Fibroblast of skin of left quadriceps (primary cell): ENCODE data around the gene PIK3C2B.
"Not testable (repeated sequence)": the region's sequence is repeated elsewhere in the genome, so short reads cannot be mapped to it uniquely, and the experiment has no call there.

Experiments used
- DNase-seq, 2 experiments: peaks; one replicate each; pipeline ENCODE4 v3.0.0-alpha.2; 2013; ENCODE audit warnings: low read depth in 2 of 2

PIK3C2B gene, protein sequence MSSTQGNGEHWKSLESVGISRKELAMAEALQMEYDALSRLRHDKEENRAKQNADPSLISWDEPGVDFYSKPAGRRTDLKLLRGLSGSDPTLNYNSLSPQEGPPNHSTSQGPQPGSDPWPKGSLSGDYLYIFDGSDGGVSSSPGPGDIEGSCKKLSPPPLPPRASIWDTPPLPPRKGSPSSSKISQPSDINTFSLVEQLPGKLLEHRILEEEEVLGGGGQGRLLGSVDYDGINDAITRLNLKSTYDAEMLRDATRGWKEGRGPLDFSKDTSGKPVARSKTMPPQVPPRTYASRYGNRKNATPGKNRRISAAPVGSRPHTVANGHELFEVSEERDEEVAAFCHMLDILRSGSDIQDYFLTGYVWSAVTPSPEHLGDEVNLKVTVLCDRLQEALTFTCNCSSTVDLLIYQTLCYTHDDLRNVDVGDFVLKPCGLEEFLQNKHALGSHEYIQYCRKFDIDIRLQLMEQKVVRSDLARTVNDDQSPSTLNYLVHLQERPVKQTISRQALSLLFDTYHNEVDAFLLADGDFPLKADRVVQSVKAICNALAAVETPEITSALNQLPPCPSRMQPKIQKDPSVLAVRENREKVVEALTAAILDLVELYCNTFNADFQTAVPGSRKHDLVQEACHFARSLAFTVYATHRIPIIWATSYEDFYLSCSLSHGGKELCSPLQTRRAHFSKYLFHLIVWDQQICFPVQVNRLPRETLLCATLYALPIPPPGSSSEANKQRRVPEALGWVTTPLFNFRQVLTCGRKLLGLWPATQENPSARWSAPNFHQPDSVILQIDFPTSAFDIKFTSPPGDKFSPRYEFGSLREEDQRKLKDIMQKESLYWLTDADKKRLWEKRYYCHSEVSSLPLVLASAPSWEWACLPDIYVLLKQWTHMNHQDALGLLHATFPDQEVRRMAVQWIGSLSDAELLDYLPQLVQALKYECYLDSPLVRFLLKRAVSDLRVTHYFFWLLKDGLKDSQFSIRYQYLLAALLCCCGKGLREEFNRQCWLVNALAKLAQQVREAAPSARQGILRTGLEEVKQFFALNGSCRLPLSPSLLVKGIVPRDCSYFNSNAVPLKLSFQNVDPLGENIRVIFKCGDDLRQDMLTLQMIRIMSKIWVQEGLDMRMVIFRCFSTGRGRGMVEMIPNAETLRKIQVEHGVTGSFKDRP (N-terminal part only)

DNA sequence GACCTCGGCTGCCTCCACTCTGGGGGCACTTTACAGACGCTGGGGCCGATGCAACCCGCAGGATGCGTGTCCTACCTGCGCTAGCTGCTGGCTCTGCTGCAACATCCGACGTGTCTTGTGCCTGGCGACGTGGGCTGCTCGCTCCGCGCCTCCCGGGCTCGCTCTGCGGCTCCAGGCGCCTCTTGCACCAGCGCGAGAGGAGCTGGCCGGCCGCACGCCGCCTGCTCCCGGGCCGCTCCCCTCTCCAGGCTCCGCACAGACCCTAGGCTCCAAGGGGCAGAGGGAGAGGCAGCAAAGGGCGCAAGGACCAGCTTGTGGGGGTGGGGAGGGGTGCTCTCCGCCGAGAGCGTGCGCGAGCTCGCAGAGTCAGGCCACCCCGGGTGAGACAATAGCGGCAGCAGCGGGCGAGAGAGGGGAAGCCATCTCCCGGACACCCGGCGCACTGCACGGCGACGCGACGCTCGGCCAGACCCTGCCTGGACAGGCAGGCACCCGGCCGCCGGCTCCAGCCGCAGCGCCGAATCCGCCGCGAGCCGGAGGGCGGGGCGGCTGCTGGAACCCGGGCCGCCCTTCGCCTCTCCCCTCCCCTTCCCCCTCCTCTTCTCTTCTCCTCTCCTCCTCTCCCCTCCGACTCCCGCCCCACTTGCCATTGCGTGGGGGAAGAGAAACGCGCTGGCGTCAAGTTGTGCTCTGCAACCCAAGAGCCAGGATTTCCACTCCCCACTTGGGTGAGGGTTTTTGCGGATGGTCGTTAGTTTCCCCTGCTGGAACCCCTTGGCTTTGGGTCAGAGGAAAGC is at the start of gene PIK3C2B:
PIK3C2B (minus strand) TSS at position 525 of the 797 bp plus-strand sequence. CDS start 25,003 bp downstream, outside the sequence.
- DNase-seq, result peak in 1 of 2 experiments; percentile 31

DNA sequence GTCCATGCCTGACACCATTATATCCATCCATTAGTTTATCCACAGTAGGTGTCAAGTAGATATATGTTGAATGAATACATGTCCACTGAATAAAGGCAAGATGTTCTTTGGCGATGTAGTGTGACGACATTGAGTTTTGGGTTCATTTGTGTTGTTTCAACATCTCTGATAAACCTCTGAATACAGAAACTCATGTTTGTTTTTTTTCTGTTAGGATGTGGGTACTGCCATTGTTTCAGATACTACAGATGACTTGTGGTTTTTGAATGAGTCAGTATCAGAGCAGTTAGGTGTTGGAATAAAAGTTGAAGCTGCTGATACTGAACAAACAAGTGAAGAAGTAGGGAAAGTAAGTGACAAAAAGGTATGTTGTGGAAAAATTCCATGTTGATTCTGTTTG is 49.7 kb upstream of the PIK3C2B start:
- DNase-seq, result no peak

DNA sequence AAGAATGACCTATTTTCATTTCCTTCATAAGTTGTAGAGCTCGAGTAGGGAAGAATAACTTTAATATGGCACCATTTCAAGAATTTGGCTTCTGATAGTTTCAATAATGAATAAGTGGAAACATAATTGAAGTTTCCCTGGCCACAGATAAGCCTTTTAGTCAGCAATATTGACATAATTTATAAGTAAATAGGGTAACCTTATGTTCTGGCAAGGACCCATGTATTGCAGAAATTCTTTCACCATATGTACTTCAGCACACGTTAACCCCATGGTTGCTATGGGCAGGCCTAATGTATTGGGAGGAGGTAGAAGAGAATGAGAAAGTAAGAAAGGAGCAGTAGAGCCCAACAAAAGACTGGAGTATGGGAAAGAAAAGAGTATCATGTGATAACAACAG is 47.0 kb upstream of the PIK3C2B start:
- no peak for DNase-seq

DNA sequence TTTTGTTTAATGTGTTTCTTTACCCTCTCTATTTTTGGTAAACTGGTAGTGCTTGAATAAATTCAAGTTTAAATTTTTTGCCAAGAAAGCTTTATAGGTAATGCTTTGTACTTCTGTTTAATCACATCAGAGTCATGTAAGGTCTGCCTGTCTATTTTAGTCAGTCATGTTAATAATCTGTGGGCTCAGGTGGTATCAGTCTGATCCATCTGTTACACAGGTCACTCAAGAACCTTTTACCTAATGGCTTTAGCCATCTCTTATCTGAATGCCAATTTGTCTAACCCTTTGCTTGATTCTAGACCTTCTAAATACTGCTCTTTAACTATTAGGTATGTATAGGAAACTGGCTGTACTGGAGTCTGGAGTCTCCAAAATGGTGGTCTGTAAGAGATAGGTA is 38.2 kb upstream of the PIK3C2B start:
- no peak for DNase-seq

DNA sequence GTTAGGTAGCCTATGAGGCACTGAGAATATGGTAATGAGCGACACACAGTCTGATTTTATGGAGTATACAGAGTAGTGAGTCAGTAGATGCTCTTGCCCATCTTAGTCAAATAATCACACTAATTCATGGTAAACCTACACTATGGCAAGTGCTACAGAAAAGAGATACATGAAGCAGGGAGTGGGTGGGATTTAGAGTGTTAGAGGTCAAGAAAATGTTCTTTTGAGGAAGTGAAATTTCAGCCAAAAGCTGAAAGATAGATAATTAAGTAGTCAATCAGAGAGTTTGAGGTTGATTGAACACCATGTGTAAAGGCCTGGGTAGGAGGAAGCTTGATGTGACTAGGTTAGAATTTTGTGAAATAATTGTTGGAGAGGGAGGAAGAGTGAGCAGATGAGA is 36.3 kb upstream of the PIK3C2B start:
- no peak for DNase-seq

DNA sequence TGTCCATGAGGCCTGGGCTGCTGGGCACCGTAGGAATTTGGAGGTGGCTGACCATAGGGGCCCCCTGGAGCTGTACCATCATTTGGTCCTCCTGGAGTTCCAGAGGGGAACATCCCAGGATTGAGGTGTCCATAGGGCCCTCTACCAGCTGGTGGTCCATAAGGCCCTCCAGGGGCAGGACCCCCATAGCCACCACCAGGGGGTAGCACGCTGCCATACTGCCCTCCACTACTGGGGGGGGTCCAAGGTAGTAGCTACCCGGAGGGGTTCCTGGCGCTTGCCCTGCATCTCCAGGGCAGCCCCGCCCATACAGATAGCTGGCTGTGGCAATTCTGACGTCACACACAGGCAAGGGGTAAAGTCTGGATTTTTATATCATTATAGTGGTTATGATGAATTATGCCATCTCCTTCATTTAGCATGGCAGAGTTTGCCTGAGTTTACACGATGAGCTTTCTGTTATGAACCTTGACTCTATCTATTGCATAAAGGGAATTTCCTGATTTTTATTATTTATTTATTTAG is 34.8 kb upstream of the PIK3C2B start:
- no peak for DNase-seq

DNA sequence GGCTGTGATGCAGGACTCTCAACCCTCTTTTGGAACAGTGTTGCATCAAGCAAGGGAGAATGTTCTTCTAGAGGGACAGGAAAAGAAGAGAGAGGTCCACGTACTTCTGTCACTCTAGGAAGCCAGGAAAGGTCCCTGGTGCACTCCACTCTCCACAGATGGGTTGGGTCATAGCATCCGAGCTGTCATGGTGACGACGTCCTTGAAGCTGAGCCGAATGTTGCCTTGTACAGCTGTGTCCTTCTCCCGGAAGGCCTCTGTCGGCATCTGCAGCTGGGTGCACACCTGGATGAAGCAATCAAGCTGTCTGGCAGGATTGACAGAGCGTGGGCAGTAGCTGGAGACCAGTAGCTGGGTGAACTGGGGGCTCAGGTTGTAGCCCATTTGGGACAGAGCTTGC is 34.1 kb upstream of the PIK3C2B start:
- no peak for DNase-seq

DNA sequence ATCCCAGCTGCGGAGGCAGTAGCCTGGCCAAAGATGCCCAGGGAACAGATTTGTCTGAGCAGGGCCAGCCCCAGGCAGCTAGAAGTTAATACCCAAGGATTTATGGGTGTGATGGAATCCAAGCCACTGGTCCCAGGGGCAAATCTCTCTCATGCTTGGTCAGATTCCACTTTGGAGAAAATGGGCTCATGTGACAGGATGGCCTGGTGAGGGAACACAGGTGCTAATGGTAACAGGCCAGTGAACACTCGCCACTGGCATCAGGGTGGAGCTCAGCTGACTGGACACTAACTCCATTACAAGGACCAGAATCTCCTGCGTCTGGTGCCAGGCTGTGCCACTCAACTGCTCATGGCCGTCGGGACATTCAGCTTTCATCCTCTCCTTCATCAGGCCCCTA is 33.6 kb upstream of the PIK3C2B start:
- DNase-seq, result no peak

DNA sequence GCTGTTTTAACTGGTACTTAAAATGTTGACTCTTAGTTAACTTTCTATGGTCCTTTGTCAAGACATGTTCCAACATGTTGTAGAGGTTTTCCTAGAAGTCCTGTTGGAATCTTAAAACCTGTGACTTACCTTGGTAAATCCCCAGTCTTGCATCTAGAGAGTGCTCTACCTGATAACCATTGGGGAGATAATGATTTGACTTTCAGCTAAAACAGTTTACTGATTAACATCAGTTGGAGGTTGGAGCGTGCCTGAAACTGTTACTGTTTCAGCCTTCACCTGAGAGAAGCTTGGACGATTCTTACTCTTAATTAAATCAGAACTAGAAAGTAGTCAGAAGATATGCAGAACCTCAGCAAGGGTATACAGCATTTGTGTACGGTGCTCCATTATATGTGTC is 30.4 kb upstream of the PIK3C2B start:
- DNase-seq, result no peak

DNA sequence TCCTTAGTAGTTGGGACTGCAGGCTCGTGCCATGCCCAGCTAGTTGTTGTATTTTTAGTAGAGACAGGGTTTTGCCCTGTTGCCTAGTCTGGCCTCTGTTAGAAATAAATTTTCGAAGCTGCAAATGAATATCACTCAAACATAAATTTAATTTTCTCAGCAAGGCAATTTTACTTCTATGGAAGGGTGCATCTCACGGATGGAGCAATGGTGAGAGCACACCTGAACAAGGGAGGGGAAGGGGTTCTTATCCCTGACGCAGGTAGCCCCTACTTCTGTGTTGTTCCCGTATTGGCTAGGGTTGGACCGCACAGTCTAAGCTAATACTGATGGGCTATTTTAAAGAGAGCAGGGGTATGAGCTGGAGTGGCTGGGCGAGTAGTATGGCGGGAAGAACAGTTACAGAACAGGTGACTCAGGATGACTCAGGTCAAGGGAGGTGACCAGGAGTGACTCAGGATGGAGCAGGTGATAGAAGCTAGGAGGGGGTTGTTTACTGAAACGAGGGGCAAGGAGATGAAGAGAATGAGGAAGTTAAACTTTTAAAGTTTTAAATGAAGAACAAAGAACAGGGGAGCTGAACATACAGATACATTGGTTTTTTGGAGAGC is 29.1 kb upstream of the PIK3C2B start:
- no peak for DNase-seq

DNA sequence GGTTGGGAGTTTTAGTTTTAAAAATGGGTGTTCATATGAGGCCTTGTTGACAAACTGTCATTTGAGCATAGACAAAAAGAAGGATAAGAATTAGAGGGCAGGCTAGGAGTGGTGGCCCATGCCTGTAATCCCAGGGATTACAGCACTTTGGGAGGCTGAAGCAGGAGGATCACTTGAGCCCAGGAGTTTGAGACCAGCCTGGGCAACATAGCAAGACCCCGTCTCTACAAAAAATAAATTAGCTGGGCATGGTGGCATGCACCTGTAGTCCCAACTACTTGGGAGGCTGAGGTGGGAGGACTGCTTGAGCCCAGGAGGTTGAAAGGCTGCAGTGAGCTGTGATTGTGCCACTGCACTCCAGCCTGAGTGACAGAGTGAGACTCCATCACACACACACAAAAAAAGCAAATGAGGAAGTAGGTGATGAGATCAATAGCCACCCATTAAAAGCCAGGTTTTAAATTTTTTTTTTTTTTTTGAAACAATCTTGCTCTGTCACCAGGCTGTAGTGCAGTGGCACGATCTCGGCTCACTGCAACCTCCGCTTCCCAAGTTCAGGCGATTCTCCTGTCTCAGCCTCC is 27.4 kb upstream of the PIK3C2B start:
- DNase-seq, result not testable (repeated sequence)

DNA sequence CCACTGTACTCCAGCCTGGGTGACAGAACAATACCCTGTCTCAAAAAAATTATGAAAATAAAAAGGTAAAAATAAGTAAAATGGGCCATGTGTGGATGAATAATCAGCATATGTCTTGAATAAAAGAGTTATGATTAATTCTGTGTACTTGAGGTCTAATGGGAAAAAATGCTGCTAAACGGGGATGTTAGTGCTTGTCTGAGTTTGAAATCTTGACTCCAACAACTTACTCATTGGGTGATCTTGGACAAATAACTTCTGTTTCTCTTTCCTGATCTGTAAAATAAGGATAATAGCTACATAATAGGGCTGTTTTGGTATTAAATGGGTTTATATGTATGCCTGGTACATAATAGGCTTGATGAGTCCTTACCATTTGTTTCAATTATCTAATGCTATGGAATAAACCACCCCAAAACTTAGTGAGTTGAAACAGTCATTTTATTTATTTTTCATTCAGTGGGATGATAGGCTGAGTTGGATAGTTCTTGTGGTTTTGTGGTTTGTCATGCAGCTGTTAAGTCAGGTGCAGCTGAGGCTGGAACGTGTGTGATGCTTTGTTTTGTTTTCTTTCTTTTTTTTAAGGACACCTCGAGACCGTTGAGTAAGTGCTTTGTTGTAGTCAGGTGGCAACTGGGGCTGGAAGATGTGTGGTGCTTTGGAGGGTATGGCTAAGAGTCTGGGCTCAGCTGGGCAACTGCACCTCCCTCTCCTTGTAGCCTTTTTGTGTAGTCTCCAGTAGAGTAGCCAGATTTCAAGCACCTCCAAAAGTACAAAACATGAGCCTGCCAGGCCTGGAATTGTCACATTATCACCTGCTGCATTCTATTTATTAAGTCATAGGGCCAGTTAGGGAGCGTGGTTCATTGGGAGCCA is 26.5 kb upstream of the PIK3C2B start:
- DNase-seq, result no peak

DNA sequence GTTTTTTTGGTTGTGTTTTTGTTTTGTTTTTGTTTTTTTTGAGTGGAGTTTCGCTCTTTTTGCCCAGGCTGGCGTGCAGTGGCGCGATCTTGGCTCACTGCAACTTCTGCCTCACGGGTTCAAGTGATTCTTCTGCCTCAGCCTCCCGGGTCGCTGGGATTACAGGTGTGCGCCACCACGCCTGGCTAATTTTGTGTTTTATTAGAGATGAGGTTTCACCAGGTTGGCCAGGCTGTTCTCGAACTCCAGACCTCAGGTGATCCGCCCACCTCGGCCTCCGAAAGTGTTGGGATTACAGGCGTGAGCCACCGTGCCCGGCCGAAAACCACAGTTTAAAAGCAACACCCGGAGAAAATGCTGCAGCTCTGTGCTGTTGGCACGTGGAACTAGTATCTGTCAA is 22.8 kb upstream of the PIK3C2B start:
- DNase-seq, result not testable (repeated sequence)

DNA sequence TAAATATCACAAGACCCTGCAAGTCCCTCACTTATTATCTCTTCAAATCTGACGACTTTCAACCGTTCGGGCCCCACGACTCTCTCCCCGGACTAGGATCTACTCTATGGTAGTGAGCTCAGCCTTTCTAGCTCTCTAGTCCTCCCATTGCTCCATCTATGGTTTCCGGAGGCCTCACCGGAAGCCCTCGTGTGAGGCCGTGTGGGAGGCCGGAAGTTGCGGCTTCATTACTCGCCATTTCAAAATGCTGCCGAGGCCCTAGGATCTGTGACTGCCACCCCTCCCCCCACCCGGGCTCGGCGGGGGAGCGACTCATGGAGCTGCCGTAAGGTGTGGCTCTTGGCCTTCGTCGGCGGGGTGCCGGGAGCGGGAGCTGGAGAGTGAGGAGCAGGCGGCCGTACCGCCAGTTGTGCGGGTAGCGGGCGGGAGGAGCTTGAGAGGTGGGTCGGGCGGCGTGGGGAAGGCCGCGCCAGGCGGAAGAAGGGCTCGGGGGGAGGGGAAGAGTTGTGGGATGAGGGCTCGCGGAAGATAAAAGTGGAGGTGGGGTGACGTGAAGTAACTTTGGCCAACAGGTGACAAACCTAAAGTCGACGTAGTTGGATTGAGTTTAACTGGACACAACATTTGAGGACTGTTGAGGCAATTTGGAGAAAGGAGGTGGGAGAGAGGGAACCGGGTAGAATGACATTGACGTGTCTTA is 21.7 kb upstream of the PIK3C2B start, which contains the start of gene MDM4:
MDM4 (plus strand) TSS at position 227 of the 700 bp plus-strand sequence. CDS start 9,113 bp downstream, outside the sequence.
- peak; percentile 95 for DNase-seq

DNA sequence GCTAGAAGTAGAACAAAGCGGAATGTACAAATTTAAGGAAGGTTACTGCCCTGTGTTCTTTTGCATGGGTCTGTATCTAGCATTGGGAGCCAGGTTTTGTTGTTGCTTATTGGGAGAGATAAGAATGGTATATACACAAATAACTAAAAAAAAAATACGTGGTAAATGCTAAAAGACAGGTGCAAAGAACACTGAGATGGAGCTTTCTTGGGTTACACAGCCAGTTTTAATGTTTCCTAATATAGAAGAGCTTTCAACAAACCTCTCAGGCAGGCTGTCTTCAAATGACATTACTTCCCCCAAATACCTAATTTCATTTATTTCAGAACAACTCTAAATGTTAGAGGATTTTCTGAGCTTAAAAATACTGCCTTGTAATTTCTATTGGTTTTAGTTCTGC is 20.2 kb upstream of the PIK3C2B start:
- no peak for DNase-seq

DNA sequence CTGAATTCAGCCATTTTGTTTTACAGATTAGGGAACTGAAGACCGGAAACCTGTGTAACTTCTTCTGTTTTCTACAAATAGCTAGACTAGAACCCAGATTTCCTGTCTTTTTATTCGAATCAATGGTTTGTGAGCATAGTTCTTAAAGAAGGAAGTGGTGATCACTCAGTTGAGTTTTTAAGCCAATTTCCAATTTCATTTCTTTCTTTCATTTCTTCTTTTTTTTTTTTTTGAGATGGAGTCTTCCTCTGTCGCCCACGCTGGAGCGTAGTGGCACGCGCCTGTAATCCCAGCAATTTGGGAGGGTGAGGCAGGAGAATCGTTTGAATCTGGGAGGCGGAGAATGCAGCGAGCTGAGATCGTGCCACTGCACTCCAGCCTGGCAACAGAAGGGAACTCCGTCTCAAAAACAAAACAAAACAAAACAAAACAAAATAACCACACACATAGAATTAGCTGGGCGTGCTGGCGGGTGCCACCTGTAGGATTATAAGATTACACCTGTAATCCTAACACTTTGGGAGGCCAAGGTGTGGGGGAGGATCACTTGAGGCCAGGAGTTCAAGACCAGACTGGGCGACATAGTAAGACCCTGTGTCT is 18.6 kb upstream of the PIK3C2B start:
- DNase-seq, result no peak

DNA sequence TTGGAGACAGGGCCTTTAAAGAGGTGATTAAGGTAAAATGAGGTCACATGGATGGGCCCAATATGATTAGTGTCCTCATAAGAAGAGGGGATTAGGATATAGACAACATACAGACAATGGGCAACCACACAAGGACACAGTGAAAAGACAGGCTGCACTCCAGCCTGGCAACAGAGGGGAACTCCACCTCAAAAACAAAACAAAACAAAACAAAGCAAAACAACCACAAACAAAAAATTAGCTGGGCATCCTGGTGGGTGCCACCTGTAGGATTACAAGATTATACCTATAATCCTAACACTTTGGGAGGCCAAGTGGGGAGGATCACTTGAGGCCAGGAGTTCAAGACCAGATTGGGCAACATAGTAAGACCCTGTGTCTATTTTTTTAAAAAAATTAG is 16.8 kb upstream of the PIK3C2B start:
- no peak for DNase-seq

DNA sequence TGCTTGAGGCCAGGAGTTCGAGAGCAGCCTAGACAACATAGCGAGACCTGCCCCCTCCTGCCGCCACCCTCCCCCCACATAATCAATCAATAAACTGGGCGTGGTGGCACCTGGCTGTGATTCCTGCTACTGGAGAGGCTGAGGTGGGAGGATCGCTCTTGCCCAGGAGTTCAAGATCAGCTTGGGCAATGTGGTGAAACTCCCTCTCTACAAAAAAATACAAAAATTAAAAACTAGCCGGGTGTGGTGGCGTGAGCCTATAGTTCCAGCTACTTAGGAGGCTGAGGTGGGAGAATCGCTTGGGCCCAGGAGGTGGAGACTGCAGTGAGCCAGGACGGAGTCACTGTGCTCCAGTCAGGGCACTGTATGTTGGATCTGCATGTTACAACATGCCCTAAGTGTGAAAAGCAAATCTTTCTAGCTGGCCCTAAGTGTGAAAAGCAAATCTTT is 14.6 kb upstream of the PIK3C2B start:
- no peak for DNase-seq
